Measurements from ENCODE around the gene MXD3. TPM values are rescaled to one million over a fixed set of nuclear protein-coding genes. Genes with fewer than 3 reads are reported as not detected.
"Not testable (repeated sequence)": the region's sequence is repeated elsewhere in the genome, so short reads cannot be mapped to it uniquely, and the experiment has no call there.

Gene MXD3
- total and polyA plus RNA-seq, 10 of the 15 experiments (the other 5 are each of a cell fraction or from before 2014, with no cell fraction given): 0.24 to 29.8 (median 13.5) TPM

- peak; percentile 87 for TF ChIP-seq FOXK2 (IDR thresholded peaks at IDR 0.05)
- peak; percentile 35; the same call in 1 of the 2 replicates for TF ChIP-seq RB1 (IDR thresholded peaks at IDR 0.05; ENCODE audit: borderline replicate concordance)
- TF ChIP-seq POLR2AphosphoS2 (IDR thresholded peaks at IDR 0.05; ENCODE audit: low read depth, low read length): 0 out of 2 replicates have a peak, but pooled peaks have one; percentile 37
- no peak for TF ChIP-seq SIX5 (IDR thresholded peaks at IDR 0.05; ENCODE audit: low read depth, low read length, severe bottlenecking)
- TF ChIP-seq SP1 (IDR thresholded peaks at IDR 0.05; ENCODE audit: low read depth, low read length): peak; percentile 78
- no peak for TF ChIP-seq JUND (IDR thresholded peaks at IDR 0.05; ENCODE audit: low read depth, low read length)
- no peak for TF ChIP-seq NBN (IDR thresholded peaks at IDR 0.05)
- peak; percentile 93 for TF ChIP-seq E2F4 (IDR thresholded peaks at IDR 0.05; ENCODE audit: low read depth, low read length)
- peak in 1 of 2 experiments; percentile 76; a peak in 2 of 3 replicates for TF ChIP-seq EGR1 (IDR thresholded peaks at IDR 0.05; ENCODE audit: borderline replicate concordance in 1 of 2, low read depth in 2 of 2, low read length in 2 of 2)
- TF ChIP-seq NFIC (IDR thresholded peaks at IDR 0.05; ENCODE audit: low read depth, low read length): no peak
- TF ChIP-seq SMARCA5 (IDR thresholded peaks at IDR 0.05): peak; percentile 58; the same call in 1 of the 2 replicates
- TF ChIP-seq PAX5 (IDR thresholded peaks at IDR 0.05; ENCODE audit: borderline replicate concordance, low read depth, low read length): no peak
Observed at GRCh38 chr5:177311723-177312648, at the start of gene MXD3 (continued).

DNA sequence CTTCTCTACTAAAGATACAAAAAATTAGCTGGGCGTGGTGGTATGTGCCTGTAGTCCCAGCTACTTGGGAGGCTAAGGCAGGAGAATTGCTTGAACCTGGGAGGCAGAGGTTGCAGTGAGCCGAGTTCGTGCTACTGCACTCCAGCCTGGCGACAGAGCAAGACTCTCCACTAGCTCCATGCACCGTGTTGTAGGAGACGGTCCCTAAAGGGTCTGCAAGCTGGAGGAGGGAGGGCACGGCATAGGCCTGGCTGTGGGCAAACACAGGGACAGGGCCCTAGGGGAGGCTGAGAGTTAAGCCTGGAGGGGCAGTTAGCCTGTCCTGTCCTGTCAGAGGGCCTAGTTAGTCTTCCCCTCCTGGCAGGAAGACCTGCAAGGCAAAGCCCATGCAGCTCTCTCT is 49.0 kb upstream of the MXD3 start:
- BruUV-seq (replicated peaks); ATAC-seq; FAIRE-seq; H3K27me3 ChIP-seq (replicated peaks in 1 of 2; ENCODE audit: control insufficient read depth in 2 of 2, insufficient read depth in 2 of 2, low read length in 1 of 2); H2AFZ ChIP-seq (ENCODE audit: control insufficient read depth, low read depth, low read length); H3K9me3 ChIP-seq (replicated peaks; ENCODE audit: control insufficient read depth, insufficient read depth, low read length); in situ Hi-C loops (cut with MboI); H4K20me1 ChIP-seq (ENCODE audit: control insufficient read depth, insufficient read depth); H3K36me3 ChIP-seq (ENCODE audit: control insufficient read depth in 2 of 2, insufficient read depth in 2 of 2, low read length in 1 of 2); DNase-seq (ENCODE audit: low read depth, low spot score): not testable (repeated sequence)
- H3K9ac ChIP-seq (ENCODE audit: control insufficient read depth, insufficient read depth, low read length): peak overlapping the region; percentile 60; the same call in 1 of the 2 replicates
- whole genome bisulfite sequencing (ENCODE audit: insufficient coverage, insufficient replicate concordance, low lambda C conversion rate, missing lambda C conversion rate): 95% methylated on average over 7 of the region's 7 CpGs
- H3K4me2 ChIP-seq (ENCODE audit: control insufficient read depth, insufficient read depth): peak overlapping the region; percentile 93
- peak overlapping the region; percentile 91 for H3K27ac ChIP-seq (ENCODE audit: control insufficient read depth, insufficient read depth)
- peaks cover 73% of the 10 kb centered on the region for H3K4me1 ChIP-seq (ENCODE audit: control insufficient read depth, insufficient read depth, low read length)
- peaks cover 70% of the 10 kb centered on the region for H3K79me2 ChIP-seq (ENCODE audit: control insufficient read depth, insufficient read depth, low read length)
- ChIA-PET POLR2A (interaction anchor here (0.6 to 2.7 kb wide), 7 partner anchors 9 to 803 kb away, joined by 3 to 22 read pairs (median 4); partner anchors contain the start of genes GRK6 and LMAN2), CTCF (interaction anchor here (0.6 to 4.4 kb wide), 16 partner anchors 8 to 140 kb away, joined by 3 to 33 read pairs (median 5); no protein-coding TSS in a partner anchor), SMC1A (ENCODE audit: uncharacterized antibody, unreplicated experiment) (interaction anchor here (1.2 to 3.9 kb wide), 7 partner anchors 8 to 51 kb away, joined by 4 to 19 read pairs (median 5); partner anchors contain the start of gene LMAN2), RAD21 (ENCODE audit: unreplicated experiment) (interaction anchor here (0.8 to 3.7 kb wide), 9 partner anchors 7 to 69 kb away, joined by 3 to 29 read pairs (median 7); partner anchors contain the start of gene LMAN2)
- intact Hi-C loops (cut with micrococcal nuclease; ENCODE audit: unreplicated experiment): loop anchor here (5.0 kb wide), 1 partner anchor 48 kb away; the partner anchor contains the start of gene MXD3
- peak overlapping the region; percentile 63; the same call in 1 of the 2 replicates for H3K4me3 ChIP-seq

Data from GM12878 (cell line).